Loucy (cell line): Measurements from ENCODE around the gene KRTAP10-10.

Source experiments
- H2AFZ ChIP-seq: fragments of 200-600 bp; sonication (generic); 2 replicates; pipeline ENCODE4 v1.6.0; 2016; ENCODE audit warnings: antibody characterized with exemption, mild to moderate bottlenecking, low read length, moderate library complexity
- H3F3A ChIP-seq: fragments of 200-600 bp; 2 replicates; pipeline ENCODE4 v1.6.0; 2016; ENCODE audit warnings: antibody characterized with exemption, low read depth, mild to moderate bottlenecking
- H3K27me3 ChIP-seq: fragments of 200-600 bp; sonication (generic); 2 replicates; pipeline ENCODE4 v1.6.1; 2014; ENCODE audit warnings: low read length, mild to moderate bottlenecking; ENCODE audit not compliant: insufficient read depth, poor library complexity, severe bottlenecking
- H3K36me3 ChIP-seq: fragments of 200-600 bp; sonication (generic); 2 replicates; pipeline ENCODE4 v1.6.1; 2016; ENCODE audit warnings: low read length; ENCODE audit not compliant: insufficient read depth
- H3K4me1 ChIP-seq: fragments of 200-600 bp; sonication (generic); 2 replicates; pipeline ENCODE4 v1.5.1; 2014; ENCODE audit warnings: low read length, mild to moderate bottlenecking; ENCODE audit not compliant: insufficient read depth, poor library complexity, severe bottlenecking
- H3K4me2 ChIP-seq: fragments of 200-600 bp; sonication (generic); 2 replicates; pipeline ENCODE4 v1.6.0; 2014; ENCODE audit warnings: antibody characterized with exemption, low read length, low read depth, mild to moderate bottlenecking; ENCODE audit not compliant: poor library complexity, severe bottlenecking
- H3K4me3 ChIP-seq: fragments of 200-600 bp; sonication (generic); 2 replicates; pipeline ENCODE4 v1.5.1; 2014; ENCODE audit warnings: low read length, mild to moderate bottlenecking, mixed read lengths; ENCODE audit not compliant: poor library complexity, severe bottlenecking
- H3K79me2 ChIP-seq: fragments of 200-600 bp; sonication (generic); 2 replicates; pipeline ENCODE4 v1.6.1; 2014; ENCODE audit warnings: low read length; ENCODE audit not compliant: insufficient read depth
- H3K9ac ChIP-seq: fragments of 200-600 bp; sonication (generic); 2 replicates; pipeline ENCODE4 v1.6.0; 2014; ENCODE audit warnings: mild to moderate bottlenecking, low read depth, low read length, moderate library complexity; ENCODE audit not compliant: poor library complexity, severe bottlenecking
- H3K9me2 ChIP-seq: fragments of 200-600 bp; sonication (generic); replicated peaks from 2 replicates; pipeline ENCODE4 v1.6.1; 2016; ENCODE audit warnings: low read depth, low read length, mixed read lengths
- H3K9me3 ChIP-seq: fragments of 200-600 bp; sonication (generic); 2 replicates; pipeline ENCODE4 v1.6.1; 2014; ENCODE audit warnings: mild to moderate bottlenecking, antibody characterized with exemption, low read length, low read depth; ENCODE audit not compliant: insufficient read depth
- H4K20me1 ChIP-seq: fragments of 200-600 bp; sonication (generic); 2 replicates; pipeline ENCODE4 v1.6.0; 2014; ENCODE audit warnings: antibody characterized with exemption, low read length, mild to moderate bottlenecking; ENCODE audit not compliant: insufficient read depth, poor library complexity, severe bottlenecking
- CTCF ChIP-seq: fragments of 200-600 bp; sonication (generic); conservative IDR thresholded peaks from 2 replicates; pipeline ENCODE4 v1.5.1; 2014; ENCODE audit warnings: mild to moderate bottlenecking, antibody characterized with exemption, low read length
- EZH2phosphoT487 ChIP-seq: fragments of 200-600 bp; IDR thresholded peaks from 2 replicates; pipeline ENCODE4 v1.6.1; 2018; ENCODE audit warnings: antibody characterized with exemption, mild to moderate bottlenecking, moderate library complexity, borderline replicate concordance

KRTAP10-10 gene

GRCh38 chr21:44670642-44671432 lies 33.7 kb downstream of the KRTAP10-10 start:
- Histone ChIP-seq H4K20me1 (no peaks in the 10 kb centered on the region), H3K4me1 (no peaks in the 10 kb centered on the region), H3K9me3 (peaks cover 6% of the 10 kb centered on the region; the same call in 1 of the 2 replicates), H3K4me3 (no peak overlapping the region), H3K79me2 (no peaks in the 10 kb centered on the region), H3K27me3 (no peaks in the 10 kb centered on the region), H3K9me2 (no peaks in the 10 kb centered on the region), H3F3A (no peaks in the 10 kb centered on the region), H3K9ac (no peak overlapping the region), H3K4me2 (no peak overlapping the region), H2AFZ (no peak overlapping the region), H3K36me3 (no peaks in the 10 kb centered on the region)
- TF ChIP-seq CTCF (no peak), EZH2phosphoT487 (no peak)

GRCh38 chr21:44671911-44672310 lies 34.8 kb downstream of the KRTAP10-10 start:
- Histone ChIP-seq H3K4me2 (no peak overlapping the region), H3K4me3 (no peak overlapping the region), H3F3A (no peaks in the 10 kb centered on the region), H3K9ac (no peak overlapping the region), H3K79me2 (no peaks in the 10 kb centered on the region), H3K4me1 (no peaks in the 10 kb centered on the region), H4K20me1 (no peaks in the 10 kb centered on the region), H2AFZ (no peak overlapping the region), H3K36me3 (no peaks in the 10 kb centered on the region), H3K9me3 (peaks cover 6% of the 10 kb centered on the region; the same call in 1 of the 2 replicates), H3K27me3 (no peaks in the 10 kb centered on the region), H3K9me2 (no peaks in the 10 kb centered on the region)
- TF ChIP-seq EZH2phosphoT487 (no peak), CTCF (no peak)

GRCh38 chr21:44677881-44678280 lies 40.7 kb downstream of the KRTAP10-10 start:
- H2AFZ ChIP-seq, result no peak overlapping the region
- H3K9me3 ChIP-seq, result no peaks in the 10 kb centered on the region
- H4K20me1 ChIP-seq, result no peaks in the 10 kb centered on the region
- H3K4me1 ChIP-seq, result no peaks in the 10 kb centered on the region
- no peaks in the 10 kb centered on the region for H3F3A ChIP-seq
- no peaks in the 10 kb centered on the region for H3K27me3 ChIP-seq
- H3K9ac ChIP-seq, result no peak overlapping the region
- H3K4me3 ChIP-seq, result no peak overlapping the region
- no peak for TF ChIP-seq EZH2phosphoT487
- TF ChIP-seq CTCF, result no peak
- H3K9me2 ChIP-seq, result no peaks in the 10 kb centered on the region
- no peaks in the 10 kb centered on the region for H3K36me3 ChIP-seq
- no peaks in the 10 kb centered on the region for H3K79me2 ChIP-seq
- H3K4me2 ChIP-seq, result no peak overlapping the region
